Ishikawa (cell line): ENCODE results near the gene KRT15.

Experiments used
- CEBPB ChIP-seq: IDR thresholded peaks from 2 replicates; pipeline ENCODE4 v1.6.1; 2012
- EGR1 ChIP-seq: IDR thresholded peaks from 2 replicates; pipeline ENCODE4 v1.6.1; 2012
- EP300 ChIP-seq: IDR thresholded peaks from 2 replicates; pipeline ENCODE4 v1.6.1; 2012; ENCODE audit warnings: borderline replicate concordance
- FOXM1 ChIP-seq: IDR thresholded peaks from 2 replicates; pipeline ENCODE4 v1.6.1; 2012; ENCODE audit warnings: low read depth, borderline replicate concordance
- MAX ChIP-seq: IDR thresholded peaks from 2 replicates; pipeline ENCODE4 v1.6.1; 2012
- NFIC ChIP-seq: IDR thresholded peaks from 2 replicates; pipeline ENCODE4 v1.6.1; 2012
- RAD21 ChIP-seq: IDR thresholded peaks from 2 replicates; pipeline ENCODE4 v1.6.1; 2012; ENCODE audit warnings: low read depth
- REST ChIP-seq: IDR thresholded peaks from 2 replicates; pipeline ENCODE4 v1.6.1; 2012; ENCODE audit warnings: low read depth, mild to moderate bottlenecking
- TAF1 ChIP-seq: IDR thresholded peaks from 2 replicates; pipeline ENCODE4 v1.6.1; 2012; ENCODE audit warnings: low read depth, mild to moderate bottlenecking
- TCF12 ChIP-seq: IDR thresholded peaks from 2 replicates; pipeline ENCODE4 v1.6.1; 2012; ENCODE audit warnings: low read depth
- TEAD4 ChIP-seq: IDR thresholded peaks from 2 replicates; pipeline ENCODE4 v1.6.1; 2012
- USF1 ChIP-seq: IDR thresholded peaks from 2 replicates; pipeline ENCODE4 v1.6.1; 2012
- YY1 ChIP-seq: IDR thresholded peaks from 2 replicates; pipeline ENCODE4 v1.6.1; 2012; ENCODE audit warnings: low read depth
- ZBTB7A ChIP-seq: IDR thresholded peaks from 2 replicates; pipeline ENCODE4 v1.6.1; 2012; ENCODE audit warnings: low read depth

- TF ChIP-seq EGR1 (no peak), MAX (no peak), NFIC (no peak), RAD21 (no peak), YY1 (no peak), TCF12 (no peak), USF1 (no peak), REST (no peak), FOXM1 (no peak), EP300 (no peak), TEAD4 (no peak), CEBPB (no peak), ZBTB7A (no peak), TAF1 (no peak)
Measured at GRCh38 chr17:41489531-41489930, 29.2 kb downstream of the KRT15 start, which contains the start of gene KRT36.
